SJSA1 (cell line): ENCODE data around the gene APCDD1L. TPM values are rescaled to one million over a fixed set of nuclear protein-coding genes. Genes with fewer than 3 reads are reported as not detected.
"Not testable (repeated sequence)": the region's sequence is repeated elsewhere in the genome, so short reads cannot be mapped to it uniquely, and the experiment has no call there.

Experiments
- DNase-seq, 2 experiments: peaks; one replicate each; pipeline ENCODE4 v3.0.0-alpha.2; 2015 to 2020; ENCODE audit warnings: low spot score in 2 of 2, low read depth in 1 of 2
- H3K27ac ChIP-seq: fragments of 250-450 bp; sonication (Bioruptor Pico); 2 replicates; pipeline ENCODE4 v1.5.1; 2020; ENCODE audit warnings: mild to moderate bottlenecking, moderate library complexity
- H3K27me3 ChIP-seq: fragments of 250-450 bp; sonication (Bioruptor Pico); replicated peaks from 2 replicates; pipeline ENCODE4 v1.5.1; 2020; ENCODE audit warnings: mild to moderate bottlenecking, moderate library complexity
- H3K36me3 ChIP-seq: fragments of 250-450 bp; sonication (Bioruptor Pico); 2 replicates; pipeline ENCODE4 v1.5.1; 2020; ENCODE audit warnings: mild to moderate bottlenecking
- H3K4me1 ChIP-seq: fragments of 250-450 bp; sonication (Bioruptor Pico); replicated peaks from 2 replicates; pipeline ENCODE4 v1.6.1; 2021; ENCODE audit warnings: mild to moderate bottlenecking
- H3K4me3 ChIP-seq: fragments of 250-450 bp; sonication (Bioruptor Pico); 2 replicates; pipeline ENCODE4 v1.5.1; 2020; ENCODE audit warnings: mild to moderate bottlenecking
- H3K9me3 ChIP-seq: fragments of 250-450 bp; sonication (Bioruptor Pico); replicated peaks from 2 replicates; pipeline ENCODE4 v1.5.1; 2020; ENCODE audit warnings: mild to moderate bottlenecking
- total RNA-seq: library from RNA; depleted of rRNA; stranded (reverse); fragments of >200 nt; shearing (Covaris generic); gene quantifications from 2 replicates; pipeline ENCODE4 v1.2.3, GENCODE V29; 2014

The APCDD1L gene
- total RNA-seq, 1 experiment from 2014 or later = 0.24 TPM

GRCh38 chr20:58435237-58435636, 80.0 kb downstream of the APCDD1L start:
- H3K27ac ChIP-seq = no peak overlapping the region
- H3K27me3 ChIP-seq = no peaks in the 10 kb centered on the region
- peaks cover 53% of the 10 kb centered on the region for H3K36me3 ChIP-seq

DNA sequence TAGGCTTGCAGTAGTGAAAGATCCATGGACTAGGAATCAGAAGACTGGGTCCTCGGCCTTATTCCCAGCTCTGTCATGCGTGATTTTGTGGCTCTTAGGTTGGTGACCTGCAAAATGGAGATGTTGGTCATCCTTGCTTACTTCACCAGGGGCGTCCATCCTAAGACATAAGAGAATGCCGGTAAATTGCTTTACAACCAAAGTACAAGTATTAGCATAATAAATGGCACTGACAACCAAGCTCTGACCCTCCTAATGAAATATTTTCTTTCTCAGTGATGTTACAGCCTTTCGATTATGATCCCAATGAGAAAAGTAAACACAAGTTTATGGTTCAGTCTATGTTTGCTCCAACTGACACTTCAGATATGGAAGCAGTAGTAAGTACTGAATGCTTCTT, 80.9 kb downstream of the APCDD1L start:
- Histone ChIP-seq H3K4me3 (no peak overlapping the region), H3K9me3 (no peaks in the 10 kb centered on the region), H3K27ac (no peak overlapping the region), H3K4me1 (peaks cover 8% of the 10 kb centered on the region), H3K27me3 (no peaks in the 10 kb centered on the region), H3K36me3 (peaks cover 48% of the 10 kb centered on the region)
- DNase-seq = no peak

More at GRCh38 chr20:58435237-58435636, 80.0 kb downstream of the APCDD1L start:
- peaks cover 8% of the 10 kb centered on the region for H3K4me1 ChIP-seq
- no peaks in the 10 kb centered on the region for H3K9me3 ChIP-seq
- no peak overlapping the region for H3K4me3 ChIP-seq
- DNase-seq = no peak

GRCh38 chr20:58433759-58434158, 81.4 kb downstream of the APCDD1L start:
- H3K4me3 ChIP-seq = no peak overlapping the region
- no peaks in the 10 kb centered on the region for H3K9me3 ChIP-seq
- peaks cover 8% of the 10 kb centered on the region for H3K4me1 ChIP-seq
- peak; percentile 41 to 57 for DNase-seq
- H3K36me3 ChIP-seq = peaks cover 46% of the 10 kb centered on the region
- H3K27ac ChIP-seq = no peak overlapping the region
- no peaks in the 10 kb centered on the region for H3K27me3 ChIP-seq

- Histone ChIP-seq H3K4me3 (no peak overlapping the region), H3K4me1 (peaks cover 8% of the 10 kb centered on the region), H3K36me3 (peaks cover 53% of the 10 kb centered on the region), H3K27ac (no peak overlapping the region), H3K27me3 (no peaks in the 10 kb centered on the region), H3K9me3 (no peaks in the 10 kb centered on the region)
- no peak for DNase-seq
Measured at GRCh38 chr20:58433029-58433647, 82.1 kb downstream of the APCDD1L start.

GRCh38 chr20:58432186-58432954, 82.8 kb downstream of the APCDD1L start:
- Histone ChIP-seq H3K4me1 (peaks cover 8% of the 10 kb centered on the region), H3K36me3 (peaks cover 49% of the 10 kb centered on the region), H3K4me3 (no peak overlapping the region), H3K27ac (no peak overlapping the region), H3K9me3 (no peaks in the 10 kb centered on the region), H3K27me3 (no peaks in the 10 kb centered on the region)
- DNase-seq = no peak

GRCh38 chr20:58431134-58431533, 84.1 kb downstream of the APCDD1L start:
- Histone ChIP-seq H3K27ac (no peak overlapping the region), H3K4me1 (peaks cover 8% of the 10 kb centered on the region), H3K4me3 (no peak overlapping the region), H3K27me3 (no peaks in the 10 kb centered on the region), H3K9me3 (no peaks in the 10 kb centered on the region), H3K36me3 (peaks cover 50% of the 10 kb centered on the region)
- DNase-seq = no peak

DNA sequence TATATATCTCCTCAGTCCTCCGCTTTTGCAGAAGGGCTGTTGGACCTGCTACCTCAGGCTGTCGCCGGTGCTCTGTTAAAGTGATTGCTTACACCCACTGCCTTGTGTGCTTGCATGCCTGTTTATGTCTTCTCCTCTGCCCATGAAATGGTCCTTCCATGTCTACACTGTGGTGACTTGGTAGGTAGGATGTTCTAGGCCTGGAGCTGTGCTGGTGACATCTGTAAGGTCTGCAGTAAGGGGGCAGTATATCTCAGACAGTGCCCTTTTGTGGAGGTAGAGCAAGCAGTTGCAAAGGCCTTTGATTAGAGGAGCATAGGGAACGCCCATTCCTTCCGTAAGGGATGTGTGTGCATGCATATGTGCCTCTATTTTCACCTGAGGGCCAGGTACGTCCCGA, 85.9 kb downstream of the APCDD1L start:
- no peak for DNase-seq
- no peak overlapping the region for H3K27ac ChIP-seq
- H3K4me1 ChIP-seq = peaks cover 8% of the 10 kb centered on the region
- H3K36me3 ChIP-seq = peaks cover 52% of the 10 kb centered on the region
- no peaks in the 10 kb centered on the region for H3K9me3 ChIP-seq
- H3K4me3 ChIP-seq = no peak overlapping the region
- no peaks in the 10 kb centered on the region for H3K27me3 ChIP-seq

- DNase-seq = no peak
Measured at GRCh38 chr20:58428364-58428763, 86.8 kb downstream of the APCDD1L start.

GRCh38 chr20:58427571-58427970, 87.6 kb downstream of the APCDD1L start:
- peaks cover 55% of the 10 kb centered on the region for H3K36me3 ChIP-seq
- H3K9me3 ChIP-seq, H3K27ac ChIP-seq, H3K4me1 ChIP-seq, H3K27me3 ChIP-seq, H3K4me3 ChIP-seq, DNase-seq: not testable (repeated sequence)

More at GRCh38 chr20:58428364-58428763, 86.8 kb downstream of the APCDD1L start:
- Histone ChIP-seq H3K36me3 (peaks cover 57% of the 10 kb centered on the region), H3K27me3 (no peaks in the 10 kb centered on the region), H3K4me1 (peaks cover under 1% of the 10 kb centered on the region; the same call in 1 of the 2 replicates), H3K9me3 (no peaks in the 10 kb centered on the region), H3K27ac (no peak overlapping the region), H3K4me3 (no peak overlapping the region)

DNA sequence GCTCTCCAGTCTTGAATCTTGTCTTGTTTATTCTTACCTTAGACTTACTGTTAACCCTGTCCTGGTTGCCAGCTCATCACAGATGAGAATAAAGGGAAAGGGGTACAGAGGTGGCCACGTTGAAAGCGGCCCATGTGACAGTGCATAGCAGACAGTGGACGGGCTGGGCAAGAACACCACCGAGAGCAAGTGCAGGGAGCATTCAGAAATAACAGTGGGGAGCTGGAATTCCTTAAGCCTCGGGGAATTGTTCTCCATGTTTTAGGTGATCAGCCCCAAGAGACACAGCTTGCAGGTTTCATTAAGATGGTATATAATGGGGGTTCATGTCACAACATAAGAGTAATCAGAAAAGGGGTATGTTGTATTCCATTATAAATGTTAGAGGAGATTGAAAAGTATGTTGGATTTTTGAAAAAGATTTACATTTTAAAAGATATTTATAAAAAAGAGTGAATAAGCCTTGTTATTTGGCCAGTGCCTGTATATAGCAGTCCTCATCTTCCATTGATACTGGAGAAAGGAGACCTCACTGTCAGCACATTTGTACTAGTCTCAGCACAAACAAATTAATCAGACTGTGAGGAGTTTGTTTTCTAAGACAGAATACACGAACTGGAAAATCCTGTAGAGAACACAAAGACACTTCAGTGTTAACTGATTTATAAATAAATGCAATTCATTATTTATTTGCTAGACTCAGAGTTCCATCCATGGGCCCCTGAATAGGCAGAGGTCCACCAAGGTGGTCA, 90.8 kb downstream of the APCDD1L start:
- H3K4me1 ChIP-seq = peaks cover 8% of the 10 kb centered on the region
- no peaks in the 10 kb centered on the region for H3K27me3 ChIP-seq
- no peak overlapping the region for H3K4me3 ChIP-seq
- no peaks in the 10 kb centered on the region for H3K9me3 ChIP-seq
- no peak overlapping the region for H3K27ac ChIP-seq
- peaks cover 63% of the 10 kb centered on the region for H3K36me3 ChIP-seq
- DNase-seq = no peak

GRCh38 chr20:58421497-58421850, 93.7 kb downstream of the APCDD1L start:
- Histone ChIP-seq H3K4me3 (no peak overlapping the region), H3K36me3 (peaks cover 72% of the 10 kb centered on the region), H3K27ac (no peak overlapping the region), H3K4me1 (peaks cover 8% of the 10 kb centered on the region), H3K27me3 (no peaks in the 10 kb centered on the region), H3K9me3 (no peaks in the 10 kb centered on the region)
- no peak for DNase-seq

DNA sequence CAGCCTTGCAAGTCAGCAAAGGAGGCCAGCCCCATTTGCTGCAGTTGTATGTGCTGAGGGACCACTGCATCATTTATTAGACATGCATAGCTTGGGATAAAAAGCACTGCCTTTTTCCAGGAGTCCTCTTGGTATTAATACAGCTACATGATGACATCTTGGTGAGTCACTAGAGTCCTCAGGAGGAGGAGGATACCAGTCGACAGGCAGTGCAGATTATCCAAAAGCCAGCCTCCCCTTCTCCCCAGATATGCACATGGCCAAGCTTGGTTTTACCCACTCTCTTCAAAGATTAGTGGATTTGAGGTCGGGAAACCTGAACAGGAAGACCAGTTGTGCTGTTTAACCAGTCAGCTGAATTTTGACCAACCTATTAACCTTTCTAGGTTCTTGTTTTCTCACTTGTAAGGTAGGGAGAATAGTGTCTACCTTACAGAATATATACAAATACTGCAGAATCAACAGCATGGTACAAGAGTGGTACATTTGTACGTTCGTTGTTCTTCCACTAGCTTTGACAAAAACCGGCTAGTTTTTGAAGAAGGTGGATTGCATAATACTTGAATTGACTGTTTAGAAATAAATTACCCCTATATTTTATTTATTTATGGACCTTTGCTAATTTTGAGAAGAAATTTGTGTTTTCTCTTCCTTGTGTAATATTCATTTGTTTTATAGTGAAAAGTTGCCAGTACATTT, 94.3 kb downstream of the APCDD1L start:
- Histone ChIP-seq H3K27me3 (no peaks in the 10 kb centered on the region), H3K27ac (no peak overlapping the region), H3K4me1 (peaks cover 9% of the 10 kb centered on the region), H3K4me3 (no peak overlapping the region), H3K36me3 (peaks cover 67% of the 10 kb centered on the region), H3K9me3 (no peaks in the 10 kb centered on the region)
- DNase-seq = peak in 1 of 2 experiments; percentile 24

DNA sequence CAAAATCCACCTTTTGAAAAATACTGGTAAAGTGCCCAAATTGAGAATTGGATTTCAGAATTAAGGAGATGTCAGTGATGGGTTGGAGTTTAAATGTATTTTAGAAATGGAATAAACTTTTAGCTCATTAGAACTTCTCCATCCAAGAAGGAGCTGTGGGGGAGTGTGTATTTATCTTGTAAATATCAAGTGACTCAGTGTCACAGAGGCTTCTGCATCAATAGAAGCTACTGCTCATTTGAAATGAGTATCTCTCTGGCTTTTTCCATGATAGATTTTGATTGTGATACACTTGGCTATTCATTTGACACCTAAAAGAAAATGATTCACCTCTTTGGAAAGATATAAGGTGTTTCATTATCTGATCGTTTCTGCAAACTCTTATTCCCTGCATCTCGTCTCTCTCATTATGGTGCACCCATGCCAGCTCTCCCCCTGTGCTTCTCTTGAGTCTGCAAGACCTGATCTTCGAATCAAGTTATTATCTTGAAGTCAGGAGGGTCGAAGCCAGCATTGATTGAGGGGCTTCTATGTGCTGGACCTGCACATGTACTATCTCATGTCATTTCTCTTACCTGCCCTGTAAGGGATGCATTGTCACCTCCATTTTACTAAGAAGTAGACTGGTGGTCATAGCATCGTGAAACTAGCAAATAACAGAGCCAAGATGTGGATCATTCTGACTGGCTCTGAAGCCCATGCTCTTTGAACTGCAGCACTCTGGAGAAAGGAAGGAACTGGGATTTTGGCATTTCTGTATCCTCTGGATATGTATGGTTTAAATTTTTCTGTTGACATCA, 96.0 kb downstream of the APCDD1L start:
- Histone ChIP-seq H3K9me3 (no peaks in the 10 kb centered on the region), H3K4me3 (no peak overlapping the region), H3K27ac (no peak overlapping the region), H3K27me3 (no peaks in the 10 kb centered on the region), H3K4me1 (peaks cover 12% of the 10 kb centered on the region), H3K36me3 (peaks cover 62% of the 10 kb centered on the region)
- no peak for DNase-seq
